Fibroblast of skin of left biceps (primary cell): ENCODE results near the gene ING4.

Experiments
- DNase-seq, 2 experiments: peaks; one replicate each; pipeline ENCODE4 v3.0.0-alpha.2; 2013; ENCODE audit warnings: low read depth in 2 of 2

ING4 gene

DNA sequence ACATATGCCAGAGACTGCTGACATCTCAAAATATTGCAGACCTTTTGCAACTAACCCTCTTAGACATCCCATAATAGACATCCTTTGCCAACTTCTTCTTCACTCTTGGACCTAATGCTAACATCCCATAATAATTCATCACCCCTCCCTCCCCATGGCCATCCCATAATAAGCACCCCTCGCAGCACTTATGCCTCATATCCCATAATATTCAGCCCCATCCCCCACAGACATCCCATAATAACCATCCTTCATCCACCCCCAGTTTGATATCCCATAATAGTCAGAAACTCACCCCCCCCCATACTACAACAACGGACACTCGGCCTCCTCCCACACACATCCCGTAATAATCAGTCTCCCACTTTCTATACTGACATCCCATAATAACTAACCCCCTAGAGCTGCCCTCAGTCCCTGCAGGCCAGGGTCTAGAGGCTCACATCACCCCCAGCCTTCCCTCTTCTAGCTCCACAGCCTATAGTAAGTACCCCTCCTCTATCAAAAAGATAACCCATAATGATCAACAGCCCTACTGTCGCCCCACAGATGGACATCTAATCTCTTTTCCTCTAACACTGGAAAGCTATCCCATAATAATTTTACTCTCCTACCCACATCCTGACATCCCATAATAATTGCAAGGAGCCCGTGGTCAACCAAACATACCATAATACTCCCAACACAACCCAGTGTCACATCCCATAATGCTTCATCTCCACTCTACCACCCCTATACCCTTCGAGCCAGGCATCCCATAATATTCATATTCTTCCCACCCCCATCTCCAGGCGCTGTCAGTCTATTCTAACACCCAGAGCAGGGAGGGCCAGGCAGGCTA, 54.9 kb downstream of the ING4 start:
- DNase-seq = no peak

DNA sequence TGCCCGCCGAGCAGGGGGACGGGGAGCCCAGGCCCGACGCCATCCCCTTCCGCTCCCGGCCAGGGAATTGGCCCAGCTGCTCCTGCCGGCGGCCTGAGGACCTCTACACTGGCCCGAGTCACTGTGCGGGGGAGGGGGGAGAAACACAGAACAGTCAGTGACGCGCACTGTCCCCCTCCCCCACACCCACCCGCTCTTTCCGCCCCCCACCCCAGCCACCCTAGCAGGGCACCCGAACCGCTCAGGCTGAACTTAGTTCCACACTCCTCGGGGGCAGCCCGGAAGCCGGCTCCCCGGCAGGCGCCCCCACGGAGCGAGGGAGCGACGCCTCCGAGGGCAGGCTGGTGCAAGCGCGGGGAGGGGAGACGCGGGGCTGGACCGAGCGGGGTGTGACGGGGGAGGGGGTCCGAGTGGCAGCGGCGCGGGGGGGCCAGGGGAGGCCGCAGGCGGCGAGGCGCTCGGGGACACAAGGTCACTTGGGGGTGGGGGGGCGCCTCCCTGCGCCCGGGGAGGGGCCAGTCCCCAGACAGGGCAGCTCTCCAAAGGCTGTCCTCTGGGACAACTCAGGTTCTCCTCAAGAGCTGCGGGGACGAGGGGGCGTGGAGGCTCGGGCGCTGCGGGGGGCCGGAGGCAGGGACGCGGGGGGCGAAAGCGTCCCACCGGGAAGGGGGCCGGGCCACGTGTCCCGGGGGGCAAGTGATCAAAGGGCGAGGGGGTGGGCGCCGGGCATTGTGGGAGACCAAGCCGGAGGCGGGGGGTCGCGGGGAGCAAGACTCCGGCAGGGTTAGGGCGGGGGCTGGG, 56.4 kb downstream of the ING4 start:
- no peak for DNase-seq

DNA sequence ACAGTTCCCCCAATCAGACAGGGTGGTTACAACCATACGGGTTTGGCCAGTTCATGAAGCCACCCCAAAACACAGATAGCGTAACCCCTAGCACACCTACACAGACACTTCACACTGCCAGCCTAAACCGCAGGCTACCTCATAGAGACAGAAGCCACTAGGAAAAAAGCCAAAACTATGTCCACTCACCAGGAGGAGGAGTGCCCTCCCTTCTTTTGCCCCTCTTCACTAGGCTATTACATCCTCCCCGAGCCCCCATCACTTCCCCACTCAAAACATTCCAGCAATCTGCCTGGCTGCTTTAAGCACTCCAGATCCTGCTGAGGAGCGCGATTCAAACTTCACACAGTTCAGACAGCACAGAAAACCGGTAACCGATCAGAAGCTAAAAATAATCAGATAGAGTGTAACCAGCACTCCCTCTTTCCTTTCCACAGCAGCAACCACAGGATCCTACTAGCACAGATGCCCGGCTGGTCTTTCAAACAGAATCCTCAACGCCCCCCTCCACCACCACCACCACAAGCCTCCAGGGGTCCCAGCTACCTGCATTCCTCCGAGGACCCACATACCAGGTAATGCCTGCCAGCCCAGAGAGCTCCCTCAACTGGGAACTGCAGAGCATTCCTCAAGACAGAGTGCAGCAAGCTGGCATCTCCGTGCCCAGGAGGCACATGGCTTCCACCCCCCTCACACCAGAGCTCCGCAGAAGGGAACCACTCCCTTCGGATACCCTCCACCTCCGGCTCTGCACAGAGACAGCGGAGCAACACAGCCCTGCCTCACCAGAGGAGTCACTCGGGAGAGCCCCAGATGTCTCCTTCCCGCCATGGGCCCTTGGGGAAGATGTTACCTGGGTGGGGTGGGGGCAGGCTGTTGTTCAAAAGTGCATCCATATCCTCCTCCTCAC, 57.2 kb downstream of the ING4 start:
- DNase-seq = no peak

DNA sequence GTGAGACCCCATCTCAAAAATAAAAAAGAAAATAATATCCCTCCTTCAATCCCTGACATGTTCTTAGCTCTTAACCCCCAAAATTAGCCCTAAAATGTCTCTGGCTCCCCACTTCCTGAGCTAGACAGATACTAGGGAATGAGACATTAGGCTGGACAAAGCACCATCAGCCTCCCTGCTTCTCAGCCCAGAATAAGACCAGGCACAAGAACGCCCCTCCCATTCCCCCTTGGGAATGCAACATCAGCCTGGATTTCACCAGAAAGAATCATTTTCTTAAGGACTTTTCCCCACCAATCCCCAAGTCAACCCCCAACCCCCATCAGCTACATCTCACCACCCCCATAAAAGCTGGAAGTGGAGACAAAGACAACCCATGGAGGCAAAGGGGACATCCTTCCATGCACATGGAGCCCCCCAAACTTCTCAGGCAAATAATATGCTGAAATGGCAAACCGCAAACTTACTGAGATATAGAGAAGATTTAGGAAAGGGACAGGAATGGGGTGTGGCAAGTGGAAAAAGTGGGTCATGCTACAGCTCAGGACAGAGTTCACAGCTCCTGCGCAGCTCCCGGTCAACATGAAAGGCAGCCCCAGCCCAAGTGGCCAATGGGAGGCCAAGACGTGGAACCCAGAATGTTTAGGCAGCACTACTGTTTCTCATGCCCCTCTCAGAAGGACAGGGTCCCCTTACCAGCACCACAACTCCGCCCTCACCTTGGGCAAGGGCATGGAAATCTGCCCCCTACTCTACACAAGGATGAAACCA, 58.5 kb downstream of the ING4 start:
- no peak for DNase-seq

DNA sequence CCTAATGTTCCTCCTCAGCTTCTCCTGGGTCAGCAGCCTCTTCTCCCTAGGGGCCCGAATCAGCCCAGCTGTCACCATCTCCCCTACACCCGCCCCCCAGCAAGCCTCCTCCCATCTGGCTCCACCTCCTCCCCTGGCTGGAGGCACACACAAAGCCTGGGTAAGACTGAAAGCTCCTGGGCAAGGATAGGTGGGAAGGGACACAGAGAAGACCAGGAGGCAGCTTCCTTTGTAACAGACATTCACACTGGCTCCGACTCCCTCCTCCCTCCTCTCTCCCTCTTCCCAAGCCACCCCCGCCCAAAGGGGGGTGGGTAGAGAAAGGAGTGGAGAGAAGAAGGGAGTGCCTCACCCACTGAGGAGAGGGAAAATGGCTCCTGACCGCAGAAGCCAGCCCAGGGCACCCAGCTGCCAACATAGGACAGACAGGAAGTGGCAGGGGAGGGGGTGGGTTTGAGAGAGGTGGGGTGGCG, 59.8 kb downstream of the ING4 start:
- no peak for DNase-seq

DNA sequence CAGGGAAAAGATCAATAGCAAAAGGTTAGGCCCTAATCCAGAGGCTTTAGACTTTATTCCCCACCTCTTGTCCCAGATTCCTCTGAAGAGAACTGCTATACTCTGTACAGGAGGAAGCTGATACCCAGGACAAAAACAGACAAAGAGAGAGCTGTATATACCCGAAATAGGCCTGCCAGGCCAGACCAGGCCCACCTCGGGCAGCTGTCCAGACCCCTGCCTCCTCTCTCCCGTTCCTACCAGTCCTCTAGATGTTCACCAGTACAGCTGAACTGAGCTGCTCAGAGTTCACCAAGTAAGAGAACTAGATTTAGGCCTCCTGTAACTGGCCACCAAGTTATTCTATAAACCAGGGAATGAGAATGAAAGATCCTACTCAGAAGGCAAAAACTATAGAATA, 60.4 kb downstream of the ING4 start:
- DNase-seq = no peak
